Immature natural killer cell (primary cell): Measurements from ENCODE around the gene SEMA6D. TPM values are rescaled to one million over a fixed set of nuclear protein-coding genes. Genes with fewer than 3 reads are reported as not detected.
"Not testable (repeated sequence)": the region's sequence is repeated elsewhere in the genome, so short reads cannot be mapped to it uniquely, and the experiment has no call there.

Experiments
- DNase-seq, 3 donors: peaks; one replicate each; pipeline ENCODE4 v3.0.0; 2022; ENCODE audit warnings: mixed read lengths in 1 of 3
- H3K27ac Mint-ChIP-seq, 6 donors: one replicate each; pipeline ENCODE4 v1.8.0; 2020; ENCODE audit warnings: mixed read lengths in 6 of 6, mild to moderate bottlenecking in 5 of 6, inconsistent platforms in 4 of 6, moderate library complexity in 3 of 6
- H3K27me3 Mint-ChIP-seq, 3 donors: one replicate each; pipeline ENCODE4 v1.8.0; 2020 to 2021; ENCODE audit warnings: low read depth in 3 of 3, mild to moderate bottlenecking in 3 of 3, mixed read lengths in 3 of 3, moderate library complexity in 3 of 3, inconsistent platforms in 1 of 3
- H3K36me3 Mint-ChIP-seq, 3 donors: one replicate each; pipeline ENCODE4 v1.8.0; 2020; ENCODE audit warnings: mixed read lengths in 3 of 3, inconsistent platforms in 2 of 3, mild to moderate bottlenecking in 2 of 3
- H3K4me1 Mint-ChIP-seq, 2 donors: one replicate each; pipeline ENCODE4 v1.8.0; 2020; ENCODE audit warnings: inconsistent platforms in 2 of 2, mild to moderate bottlenecking in 2 of 2, mixed read lengths in 2 of 2, moderate library complexity in 1 of 2
- H3K4me3 Mint-ChIP-seq, 5 donors: one replicate each; pipeline ENCODE4 v1.8.0; 2020; ENCODE audit warnings: mild to moderate bottlenecking in 5 of 5, mixed read lengths in 5 of 5, inconsistent platforms in 3 of 5, moderate library complexity in 3 of 5
- H3K9me3 Mint-ChIP-seq, 6 donors: one replicate each; pipeline ENCODE4 v1.8.0; 2020; ENCODE audit warnings: mild to moderate bottlenecking in 6 of 6, mixed read lengths in 6 of 6, inconsistent platforms in 4 of 6, moderate library complexity in 3 of 6
- polyA plus RNA-seq, 3 donors: library from polyadenylated mRNA; unstranded; fragments of 300-500 nt; fragmentation: Illumina TruSeq; gene quantifications; one replicate each; pipeline ENCODE4 v1.2.3, GENCODE V29; 2021

SEMA6D gene
- polyA plus RNA-seq, 3 donors from 2014 or later = not detected

DNA sequence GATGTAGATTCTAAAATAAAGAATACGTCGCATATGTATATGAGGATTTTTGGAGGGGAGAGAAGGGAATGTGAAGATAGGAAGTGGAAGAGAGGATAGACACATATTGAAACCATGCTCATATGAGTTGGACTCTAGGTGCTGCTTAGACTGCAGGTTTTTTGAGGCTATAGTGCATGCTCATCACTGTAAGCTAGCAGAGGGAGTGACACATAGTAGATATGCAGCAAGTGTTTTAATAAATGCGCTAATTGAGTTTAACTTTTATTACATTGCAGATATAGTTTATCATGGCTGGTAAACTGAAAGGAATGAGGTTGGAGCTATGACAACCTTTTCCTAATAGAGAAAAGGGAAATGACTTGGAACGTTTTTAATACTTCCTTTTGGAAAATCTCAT lies 7.7 kb downstream of the SEMA6D start:
- Mint-ChIP-seq H3K9me3 (peaks cover 0 to 3% (median 0%) of the 10 kb centered on the region in 6 donors), H3K36me3 (peaks cover 0 to 4% (median 0%) of the 10 kb centered on the region in 3 donors), H3K27me3 (peaks cover 5 to 10% (median 6%) of the 10 kb centered on the region in 3 donors), H3K4me1 (no peaks in the 10 kb centered on the region), H3K27ac (no peak overlapping the region), H3K4me3 (no peak overlapping the region)
- DNase-seq = no peak

- no peak for DNase-seq
- no peaks in the 10 kb centered on the region for H3K36me3 Mint-ChIP-seq
- no peak overlapping the region for H3K27ac Mint-ChIP-seq
- H3K27me3 Mint-ChIP-seq = peaks cover 0 to 10% (median 2%) of the 10 kb centered on the region in 3 donors
- H3K4me3 Mint-ChIP-seq = no peak overlapping the region
- H3K9me3 Mint-ChIP-seq = peaks cover 0 to 3% (median 0%) of the 10 kb centered on the region in 6 donors
- H3K4me1 Mint-ChIP-seq = no peaks in the 10 kb centered on the region
These were observed 8.6 kb downstream of the SEMA6D start for GRCh38 chr15:47725906-47726305.

- Mint-ChIP-seq H3K9me3 (peaks cover 0 to 3% (median 0%) of the 10 kb centered on the region in 6 donors), H3K36me3 (no peaks in the 10 kb centered on the region)
These were observed 9.1 kb downstream of the SEMA6D start for GRCh38 chr15:47726399-47726823.

GRCh38 chr15:47727137-47727536 lies 9.8 kb downstream of the SEMA6D start:
- Mint-ChIP-seq H3K9me3 (peaks cover 0 to 3% (median 0%) of the 10 kb centered on the region in 6 donors), H3K4me1 (no peaks in the 10 kb centered on the region), H3K36me3 (no peaks in the 10 kb centered on the region), H3K27me3 (peaks cover 0 to 7% (median 2%) of the 10 kb centered on the region in 3 donors), H3K4me3 (no peak overlapping the region), H3K27ac (no peak overlapping the region)
- no peak for DNase-seq

More at GRCh38 chr15:47726399-47726823, 9.1 kb downstream of the SEMA6D start:
- DNase-seq = no peak
- Mint-ChIP-seq H3K4me3 (no peak overlapping the region), H3K27me3 (peaks cover 0 to 10% (median 2%) of the 10 kb centered on the region in 3 donors), H3K4me1 (no peaks in the 10 kb centered on the region), H3K27ac (no peak overlapping the region)

- Mint-ChIP-seq H3K4me1 (no peaks in the 10 kb centered on the region), H3K9me3 (peaks cover 0 to 3% (median 0%) of the 10 kb centered on the region in 6 donors), H3K27me3 (peaks cover 0 to 5% (median 2%) of the 10 kb centered on the region in 3 donors), H3K27ac (no peak overlapping the region), H3K4me3 (no peak overlapping the region), H3K36me3 (no peaks in the 10 kb centered on the region)
- no peak for DNase-seq
These were observed 10.4 kb downstream of the SEMA6D start for GRCh38 chr15:47727676-47728075.

GRCh38 chr15:47728426-47728825 lies 11.1 kb downstream of the SEMA6D start:
- Mint-ChIP-seq H3K36me3 (no peaks in the 10 kb centered on the region), H3K27me3 (peaks cover 0 to 5% (median under 1%) of the 10 kb centered on the region in 3 donors), H3K4me1 (no peaks in the 10 kb centered on the region), H3K27ac (no peak overlapping the region), H3K4me3 (no peak overlapping the region), H3K9me3 (no peaks in the 10 kb centered on the region)
- DNase-seq = no peak

- Mint-ChIP-seq H3K4me1 (no peaks in the 10 kb centered on the region), H3K27me3 (peaks cover 0 to 5% (median 0%) of the 10 kb centered on the region in 3 donors), H3K4me3 (no peak overlapping the region), H3K27ac (no peak overlapping the region), H3K9me3 (peaks cover 0 to under 1% (median 0%) of the 10 kb centered on the region in 6 donors), H3K36me3 (no peaks in the 10 kb centered on the region)
- no peak for DNase-seq
These were observed 11.6 kb downstream of the SEMA6D start for GRCh38 chr15:47728886-47729285.

DNA sequence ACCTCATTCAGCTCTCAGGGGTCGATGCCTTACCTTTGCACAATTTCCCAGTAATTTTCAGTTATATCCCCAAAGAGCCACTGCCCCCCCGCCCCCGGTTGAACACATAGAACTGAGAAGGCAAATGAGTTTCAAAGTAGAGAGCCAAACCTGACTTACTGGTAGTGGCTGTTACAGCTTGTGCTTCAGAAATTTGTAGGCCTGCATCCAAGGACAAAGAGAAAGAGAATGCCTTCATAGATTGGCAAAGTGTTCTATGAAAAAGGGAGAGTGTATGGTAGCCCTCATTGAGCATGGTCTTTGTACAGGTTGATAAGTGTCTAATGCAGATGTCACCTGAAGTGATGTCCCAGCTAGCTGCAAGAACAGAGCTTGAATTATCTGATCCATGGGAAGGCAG lies 13.9 kb downstream of the SEMA6D start:
- DNase-seq = no peak
- Mint-ChIP-seq H3K4me1 (no peaks in the 10 kb centered on the region), H3K27me3 (peaks cover 0 to 5% (median 0%) of the 10 kb centered on the region in 3 donors), H3K4me3 (no peak overlapping the region), H3K9me3 (peaks cover 0 to 5% (median 0%) of the 10 kb centered on the region in 6 donors), H3K27ac (no peak overlapping the region), H3K36me3 (no peaks in the 10 kb centered on the region)

- DNase-seq = no peak
- H3K27ac Mint-ChIP-seq = no peak overlapping the region
- no peaks in the 10 kb centered on the region for H3K4me1 Mint-ChIP-seq
- peaks cover 0 to 5% (median 0%) of the 10 kb centered on the region in 3 donors for H3K27me3 Mint-ChIP-seq
- peaks cover 0 to 9% (median 0%) of the 10 kb centered on the region in 6 donors for H3K9me3 Mint-ChIP-seq
- no peaks in the 10 kb centered on the region for H3K36me3 Mint-ChIP-seq
- H3K4me3 Mint-ChIP-seq = no peak overlapping the region
These were observed 14.9 kb downstream of the SEMA6D start for GRCh38 chr15:47732248-47732647.

GRCh38 chr15:47733085-47733484 lies 15.8 kb downstream of the SEMA6D start:
- no peak for DNase-seq
- H3K36me3 Mint-ChIP-seq = no peaks in the 10 kb centered on the region
- H3K4me3 Mint-ChIP-seq = no peak overlapping the region
- H3K4me1 Mint-ChIP-seq = no peaks in the 10 kb centered on the region
- peaks cover 0 to 9% (median under 1%) of the 10 kb centered on the region in 6 donors for H3K9me3 Mint-ChIP-seq
- peaks cover 0 to 5% (median 0%) of the 10 kb centered on the region in 3 donors for H3K27me3 Mint-ChIP-seq
- no peak overlapping the region for H3K27ac Mint-ChIP-seq

DNA sequence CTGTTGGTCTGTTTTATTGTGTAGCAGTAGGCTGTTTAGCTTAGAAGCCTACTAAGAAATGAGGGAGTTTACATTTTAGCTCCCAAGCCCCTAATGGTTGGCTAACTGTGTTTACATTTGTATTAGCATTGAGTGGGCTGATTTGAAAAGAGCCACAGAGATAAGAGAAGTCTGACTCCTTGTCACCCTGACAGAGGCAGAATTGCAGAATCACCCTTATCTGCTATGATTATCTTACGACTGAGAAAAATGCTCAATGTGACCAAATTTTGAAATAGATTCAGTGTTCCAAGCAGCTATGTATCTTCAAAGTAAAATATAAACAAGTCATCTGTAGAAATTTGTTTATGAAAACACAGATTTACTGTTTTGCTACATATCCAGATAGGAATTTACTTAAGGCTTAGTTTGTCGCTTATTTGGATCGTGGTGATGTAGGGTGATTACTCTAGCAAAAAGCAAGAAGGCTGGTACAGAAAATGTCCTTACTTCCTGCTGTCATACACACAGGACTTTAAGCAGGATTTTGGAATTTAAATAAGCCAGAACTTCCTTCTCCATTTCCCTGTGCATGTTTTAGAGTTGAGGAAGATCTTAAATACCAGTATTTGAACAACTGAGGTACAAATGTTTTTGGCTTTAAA lies 19.0 kb downstream of the SEMA6D start:
- H3K4me1 Mint-ChIP-seq = no peaks in the 10 kb centered on the region
- no peak overlapping the region for H3K4me3 Mint-ChIP-seq
- H3K36me3 Mint-ChIP-seq = no peaks in the 10 kb centered on the region
- no peaks in the 10 kb centered on the region for H3K27me3 Mint-ChIP-seq
- peaks cover 0 to 13% (median 3%) of the 10 kb centered on the region in 6 donors for H3K9me3 Mint-ChIP-seq
- H3K27ac Mint-ChIP-seq = no peak overlapping the region
- DNase-seq = no peak

DNA sequence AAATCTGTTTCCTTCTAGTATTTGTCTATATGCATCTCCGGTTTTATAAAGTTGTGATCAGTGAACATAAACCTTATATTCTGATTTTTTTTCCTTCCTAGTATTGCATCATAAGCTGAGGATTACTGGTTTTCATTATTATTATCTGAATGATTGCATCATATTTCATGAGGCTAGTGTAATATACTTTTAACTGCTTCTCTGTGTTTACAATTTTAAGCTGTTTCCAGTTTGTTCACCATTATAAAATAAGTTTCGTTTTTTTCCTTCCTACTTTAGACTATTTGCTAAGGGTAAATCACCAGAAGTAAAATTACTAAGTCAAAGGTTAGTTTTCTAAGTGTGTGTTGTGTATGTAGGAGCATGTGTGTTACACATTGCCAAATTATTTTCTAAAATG lies 20.2 kb downstream of the SEMA6D start:
- no peak overlapping the region for H3K4me3 Mint-ChIP-seq
- H3K9me3 Mint-ChIP-seq = peaks cover 0 to 17% (median 3%) of the 10 kb centered on the region in 6 donors
- H3K27me3 Mint-ChIP-seq = peaks cover 0 to 2% (median 1%) of the 10 kb centered on the region in 3 donors
- H3K27ac Mint-ChIP-seq = no peak overlapping the region
- DNase-seq = no peak
- H3K36me3 Mint-ChIP-seq = no peaks in the 10 kb centered on the region
- H3K4me1 Mint-ChIP-seq = no peaks in the 10 kb centered on the region

- H3K9me3 Mint-ChIP-seq = peaks cover 0 to 17% (median 3%) of the 10 kb centered on the region in 6 donors
- DNase-seq, H3K36me3 Mint-ChIP-seq, H3K27me3 Mint-ChIP-seq, H3K27ac Mint-ChIP-seq, H3K4me1 Mint-ChIP-seq, H3K4me3 Mint-ChIP-seq: not testable (repeated sequence)
These were observed 21.0 kb downstream of the SEMA6D start for GRCh38 chr15:47738144-47738825.

GRCh38 chr15:47741082-47741481 lies 23.8 kb downstream of the SEMA6D start:
- Mint-ChIP-seq H3K27ac (no peak overlapping the region), H3K36me3 (no peaks in the 10 kb centered on the region), H3K4me1 (no peaks in the 10 kb centered on the region), H3K27me3 (peaks cover 0 to 7% (median 2%) of the 10 kb centered on the region in 3 donors), H3K9me3 (peaks cover 0 to 11% (median 3%) of the 10 kb centered on the region in 6 donors), H3K4me3 (no peak overlapping the region)
- DNase-seq = no peak
